D721Med (cell line): ENCODE data around the gene FUT9.
"Not testable (repeated sequence)": the region's sequence is repeated elsewhere in the genome, so short reads cannot be mapped to it uniquely, and the experiment has no call there.

ENCODE experiments used
- DNase-seq: peaks from one replicate; pipeline ENCODE4 v3.0.0; 2011; ENCODE audit warnings: low spot score; ENCODE audit not compliant: insufficient read length
- FAIRE-seq: peaks from 2 replicates; lab custom pipeline; 2011; peaks lifted over from hg19 to GRCh38; lab: Jason Lieb, UNC
- CTCF ChIP-seq: IDR thresholded peaks from 2 replicates; pipeline ENCODE4 v1.5.1; 2012; ENCODE audit warnings: mild to moderate bottlenecking, control low read depth; ENCODE audit not compliant: insufficient read depth; ENCODE audit errors: missing control alignments

The FUT9 gene

GRCh38 chr6:96237638-96238347 lies 222.0 kb downstream of the FUT9 start:
- no peak for FAIRE-seq
- no peak for TF ChIP-seq CTCF
- DNase-seq, result no peak

- DNase-seq (no peak), FAIRE-seq (no peak)
- no peak for TF ChIP-seq CTCF
These were observed 230.8 kb downstream of the FUT9 start for GRCh38 chr6:96246563-96246962.

- FAIRE-seq (no peak), DNase-seq (no peak)
- no peak for TF ChIP-seq CTCF
These were observed 234.0 kb downstream of the FUT9 start for GRCh38 chr6:96249755-96250154.

- TF ChIP-seq CTCF, result no peak
- FAIRE-seq, result no peak
- no peak for DNase-seq
These were observed 242.0 kb downstream of the FUT9 start for GRCh38 chr6:96257751-96258150.

- FAIRE-seq, DNase-seq: not testable (repeated sequence)
These were observed 245.1 kb downstream of the FUT9 start for GRCh38 chr6:96260787-96261430.
